GM19467 (cell line): ENCODE measurements around the gene NOTCH4.
A peak's percentile ranks its signal among the peaks of the same experiment; 100 is the strongest.
"Not testable (repeated sequence)": the region's sequence is repeated elsewhere in the genome, so short reads cannot be mapped to it uniquely, and the experiment has no call there.

ENCODE experiments used
- ATAC-seq: cut with Tn5 transposase; IDR thresholded peaks from one replicate; pipeline ENCODE4 v1.9.1; 2021; ENCODE audit warnings: mild to moderate bottlenecking, moderate library complexity; ENCODE audit not compliant: unreplicated experiment

Gene NOTCH4

GRCh38 chr6:32194825-32195651, 28.8 kb downstream of the NOTCH4 start:
- ATAC-seq: no peak

- no peak for ATAC-seq
Measured at GRCh38 chr6:32194388-32194787, 29.5 kb downstream of the NOTCH4 start.

GRCh38 chr6:32193096-32193495, 30.8 kb downstream of the NOTCH4 start:
- ATAC-seq: not testable (repeated sequence)

- ATAC-seq: no peak
Measured at GRCh38 chr6:32192608-32193039, 31.2 kb downstream of the NOTCH4 start, which contains the start of gene GPSM3. TSS of gene GPSM3 (minus strand) at chr6:32192643. CDS start at chr6:32192513, 130 bp downstream.

GRCh38 chr6:32191696-32192607, 31.9 kb downstream of the NOTCH4 start:
- ATAC-seq: no peak

- ATAC-seq: no peak
Measured at GRCh38 chr6:32190911-32191677, 32.8 kb downstream of the NOTCH4 start.

- ATAC-seq: peak; percentile 48
Measured at GRCh38 chr6:32190054-32190851, 33.6 kb downstream of the NOTCH4 start, which contains the start of gene PBX2. TSS of gene PBX2 (minus strand) at chr6:32190202. CDS start at chr6:32189915, 287 bp downstream.

- ATAC-seq: no peak
Measured at GRCh38 chr6:32189742-32190053, 34.2 kb downstream of the NOTCH4 start.

GRCh38 chr6:32189069-32189741, 34.7 kb downstream of the NOTCH4 start:
- no peak for ATAC-seq

GRCh38 chr6:32188381-32189068, 35.3 kb downstream of the NOTCH4 start:
- ATAC-seq: no peak

GRCh38 chr6:32187725-32188380, 36.0 kb downstream of the NOTCH4 start:
- ATAC-seq: not testable (repeated sequence)

GRCh38 chr6:32187009-32187709, 36.7 kb downstream of the NOTCH4 start:
- no peak for ATAC-seq

GRCh38 chr6:32186151-32186840, 37.6 kb downstream of the NOTCH4 start:
- ATAC-seq: not testable (repeated sequence)

GRCh38 chr6:32185681-32186131, 38.2 kb downstream of the NOTCH4 start:
- not testable (repeated sequence) for ATAC-seq

GRCh38 chr6:32184084-32184640, 39.7 kb downstream of the NOTCH4 start, which contains the start of gene AGER:
TSS of gene AGER (minus strand) at chr6:32184253. CDS start at chr6:32184222, 31 bp downstream.
- no peak for ATAC-seq

- no peak for ATAC-seq
Measured at GRCh38 chr6:32183483-32184083, 40.3 kb downstream of the NOTCH4 start.
